Neural cell (in vitro differentiated cells): ENCODE measurements around the gene INTS14. TPM values are rescaled to one million over a fixed set of nuclear protein-coding genes. Genes with fewer than 3 reads are reported as not detected.

Experiments used
- H2AFZ ChIP-seq: fragments of 200-600, 300-800 bp; sonication (generic), shearing (Covaris generic); 2 replicates; pipeline ENCODE4 v1.6.0; 2014; ENCODE audit warnings: low read depth, mild to moderate bottlenecking, antibody characterized with exemption, low read length, moderate library complexity
- H3F3A ChIP-seq: fragments of 200-600 bp; shearing (Covaris generic); 2 replicates; pipeline ENCODE4 v1.6.1; 2016; ENCODE audit warnings: mild to moderate bottlenecking, moderate library complexity, mixed read lengths, antibody characterized with exemption, low read length; ENCODE audit not compliant: insufficient read depth, poor library complexity, severe bottlenecking
- H3K27ac ChIP-seq: fragments of 200-600, 300-800 bp; sonication (generic), shearing (Covaris generic); 2 replicates; pipeline ENCODE4 v1.5.1; 2014; ENCODE audit warnings: mild to moderate bottlenecking, low read length, moderate library complexity
- H3K27me3 ChIP-seq: fragments of 300-800, 200-600 bp; sonication (generic), shearing (Covaris generic); 2 replicates; pipeline ENCODE4 v1.6.0; 2014; ENCODE audit warnings: mild to moderate bottlenecking, low read depth, low read length, moderate library complexity; ENCODE audit not compliant: insufficient read depth
- H3K36me3 ChIP-seq: fragments of 300-800, 200-600 bp; sonication (generic), shearing (Covaris generic); 2 replicates; pipeline ENCODE4 v1.5.1; 2014; ENCODE audit warnings: mild to moderate bottlenecking, antibody characterized with exemption, low read length, moderate library complexity; ENCODE audit not compliant: insufficient read depth
- H3K4me2 ChIP-seq: fragments of 300-800, 200-600 bp; sonication (generic), shearing (Covaris generic); 2 replicates; pipeline ENCODE4 v1.6.0; 2014; ENCODE audit warnings: mild to moderate bottlenecking, low read length
- H3K4me3 ChIP-seq: fragments of 300-800, 200-600 bp; sonication (generic), shearing (Covaris generic); 2 replicates; pipeline ENCODE4 v1.5.1; 2014; ENCODE audit warnings: mild to moderate bottlenecking, low read length, moderate library complexity
- H3K79me2 ChIP-seq: fragments of 200-600 bp; shearing (Covaris generic); replicated peaks from 2 replicates; pipeline ENCODE4 v1.6.0; 2014; ENCODE audit warnings: mild to moderate bottlenecking, low read length, moderate library complexity; ENCODE audit not compliant: insufficient read depth
- H3K9ac ChIP-seq: fragments of 300-800, 200-600 bp; sonication (generic), shearing (Covaris generic); 2 replicates; pipeline ENCODE4 v1.6.1; 2016; ENCODE audit warnings: mild to moderate bottlenecking, low read length, mixed read lengths
- H3K9me2 ChIP-seq: fragments of 200-600 bp; shearing (Covaris generic); 2 replicates; pipeline ENCODE4 v1.6.1; 2016; ENCODE audit warnings: mild to moderate bottlenecking, low read length, mixed read lengths; ENCODE audit not compliant: insufficient read depth
- H3K9me3 ChIP-seq: fragments of 200-600, 300-800 bp; sonication (generic), shearing (Covaris generic); 2 replicates; pipeline ENCODE4 v1.6.1; 2016; ENCODE audit warnings: mild to moderate bottlenecking, mixed run types, low read length, moderate library complexity, mixed read lengths
- H4K20me1 ChIP-seq: fragments of 200-600 bp; shearing (Covaris generic); 2 replicates; pipeline ENCODE4 v1.6.1; 2016; ENCODE audit warnings: mild to moderate bottlenecking, mixed run types; ENCODE audit not compliant: insufficient read depth
- EP300 ChIP-seq: fragments of 450-650 bp; conservative IDR thresholded peaks from 2 replicates; pipeline ENCODE4 v1.6.1; 2014; ENCODE audit warnings: antibody characterized with exemption, mild to moderate bottlenecking, moderate library complexity; ENCODE audit not compliant: poor library complexity, severe bottlenecking
- EZH2 ChIP-seq: fragments of 200-600, 300-800 bp; shearing (Covaris generic), sonication (generic); IDR thresholded peaks from 2 replicates; pipeline ENCODE4 v1.6.1; 2014; ENCODE audit warnings: antibody characterized with exemption, low read length, borderline replicate concordance, mild to moderate bottlenecking; ENCODE audit not compliant: insufficient read depth, poor library complexity, severe bottlenecking
- MXI1 ChIP-seq: fragments of 450-650 bp; conservative IDR thresholded peaks from 2 replicates; pipeline ENCODE4 v1.6.1; 2014; ENCODE audit warnings: antibody characterized with exemption, mild to moderate bottlenecking; ENCODE audit not compliant: poor library complexity, severe bottlenecking
- POLR2AphosphoS5 ChIP-seq: IDR thresholded peaks from 2 replicates; pipeline ENCODE4 v1.6.1; 2012
- RAD21 ChIP-seq: fragments of 450-650 bp; conservative IDR thresholded peaks from 2 replicates; pipeline ENCODE4 v1.6.1; 2014; ENCODE audit warnings: antibody characterized with exemption, mild to moderate bottlenecking, moderate library complexity
- REST ChIP-seq: IDR thresholded peaks from 2 replicates; pipeline ENCODE4 v1.6.1; 2012; ENCODE audit warnings: borderline replicate concordance
- SMC3 ChIP-seq: fragments of 450-650 bp; conservative IDR thresholded peaks from 2 replicates; pipeline ENCODE4 v1.6.1; 2014; ENCODE audit warnings: antibody characterized with exemption, mild to moderate bottlenecking, moderate library complexity; ENCODE audit not compliant: poor library complexity
- TAF1 ChIP-seq: IDR thresholded peaks from 2 replicates; pipeline ENCODE4 v1.6.1; 2012; ENCODE audit warnings: low read depth
- polyA plus RNA-seq: library from polyadenylated mRNA; depleted of rRNA; stranded (reverse); fragments of >200 nt; gene quantifications from 2 replicates; pipeline ENCODE4 v1.2.3, GENCODE V29; 2014
- TF ChIP-seq, protein P1 (sequence below): fragments of 450-650 bp; IDR thresholded peaks from 2 replicates; pipeline ENCODE4 v1.5.1; 2014; ENCODE audit warnings: antibody characterized with exemption, mild to moderate bottlenecking, moderate library complexity; ENCODE audit not compliant: poor library complexity, severe bottlenecking

The INTS14 gene
- polyA plus RNA-seq, 1 donor from 2014 or later: 49.7 TPM

DNA sequence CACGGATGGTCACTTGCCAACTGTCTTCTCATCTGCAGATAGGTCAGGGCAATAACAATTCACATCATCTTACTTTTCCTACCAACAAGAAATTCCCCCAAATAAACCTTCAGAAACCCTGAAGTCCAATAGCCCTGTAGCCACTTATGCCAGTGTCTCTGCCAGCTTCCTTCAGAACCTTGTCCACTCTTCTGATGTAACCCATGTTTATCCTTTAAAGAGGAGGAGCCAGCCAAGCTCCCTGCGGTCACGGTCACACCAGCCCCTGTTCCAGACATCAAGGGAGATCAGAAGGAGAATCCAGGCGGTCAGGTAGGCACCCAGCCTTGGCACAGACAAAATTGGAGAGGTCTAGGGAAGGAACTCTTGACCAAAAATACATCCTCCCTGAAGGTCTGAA is 34.5 kb upstream of the INTS14 start:
- Histone ChIP-seq H3F3A (no peaks in the 10 kb centered on the region), H4K20me1 (no peaks in the 10 kb centered on the region), H3K4me3 (no peak overlapping the region), H3K79me2 (no peaks in the 10 kb centered on the region), H3K4me2 (no peak overlapping the region), H3K9me3 (no peaks in the 10 kb centered on the region), H3K36me3 (no peaks in the 10 kb centered on the region), H3K9me2 (no peaks in the 10 kb centered on the region), H2AFZ (no peak overlapping the region), H3K9ac (no peak overlapping the region), H3K27ac (no peak overlapping the region), H3K27me3 (no peaks in the 10 kb centered on the region)
- TF ChIP-seq MXI1 (no peak), SMC3 (no peak), POLR2AphosphoS5 (no peak), EZH2 (no peak), REST (no peak)
- TF ChIP-seq, protein P1, sequence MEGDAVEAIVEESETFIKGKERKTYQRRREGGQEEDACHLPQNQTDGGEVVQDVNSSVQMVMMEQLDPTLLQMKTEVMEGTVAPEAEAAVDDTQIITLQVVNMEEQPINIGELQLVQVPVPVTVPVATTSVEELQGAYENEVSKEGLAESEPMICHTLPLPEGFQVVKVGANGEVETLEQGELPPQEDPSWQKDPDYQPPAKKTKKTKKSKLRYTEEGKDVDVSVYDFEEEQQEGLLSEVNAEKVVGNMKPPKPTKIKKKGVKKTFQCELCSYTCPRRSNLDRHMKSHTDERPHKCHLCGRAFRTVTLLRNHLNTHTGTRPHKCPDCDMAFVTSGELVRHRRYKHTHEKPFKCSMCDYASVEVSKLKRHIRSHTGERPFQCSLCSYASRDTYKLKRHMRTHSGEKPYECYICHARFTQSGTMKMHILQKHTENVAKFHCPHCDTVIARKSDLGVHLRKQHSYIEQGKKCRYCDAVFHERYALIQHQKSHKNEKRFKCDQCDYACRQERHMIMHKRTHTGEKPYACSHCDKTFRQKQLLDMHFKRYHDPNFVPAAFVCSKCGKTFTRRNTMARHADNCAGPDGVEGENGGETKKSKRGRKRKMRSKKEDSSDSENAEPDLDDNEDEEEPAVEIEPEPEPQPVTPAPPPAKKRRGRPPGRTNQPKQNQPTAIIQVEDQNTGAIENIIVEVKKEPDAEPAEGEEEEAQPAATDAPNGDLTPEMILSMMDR: no peak

DNA sequence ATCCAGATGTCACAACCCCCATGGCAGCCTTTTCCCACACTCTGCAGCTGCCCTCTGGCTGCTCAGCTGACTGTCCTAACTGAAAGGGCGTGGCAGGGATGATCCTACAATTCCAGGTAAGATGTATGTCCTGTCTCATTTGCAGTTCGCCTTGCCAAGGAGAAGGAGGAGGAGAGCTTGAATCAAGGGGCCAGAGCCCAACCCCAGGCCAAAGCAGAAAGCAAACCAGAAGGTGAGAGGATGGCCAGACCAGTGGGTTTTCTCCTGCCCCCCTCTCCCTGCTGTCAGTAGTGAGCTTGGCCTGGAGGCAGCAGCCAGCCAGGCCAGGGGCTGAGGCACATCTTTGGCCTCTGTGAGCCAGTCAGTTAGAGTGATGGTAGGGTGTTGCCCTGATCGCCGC is 33.4 kb upstream of the INTS14 start:
- H3K36me3 ChIP-seq: no peaks in the 10 kb centered on the region
- no peaks in the 10 kb centered on the region for H3K79me2 ChIP-seq
- H3K27ac ChIP-seq: no peak overlapping the region
- H3K9me3 ChIP-seq: no peaks in the 10 kb centered on the region
- no peaks in the 10 kb centered on the region for H3K27me3 ChIP-seq
- TF ChIP-seq EZH2: no peak
- TF ChIP-seq TAF1: no peak
- TF ChIP-seq, protein P1: no peak
- TF ChIP-seq EP300: no peak
- no peak for TF ChIP-seq REST
- TF ChIP-seq SMC3: no peak
- TF ChIP-seq POLR2AphosphoS5: no peak
- no peak for TF ChIP-seq RAD21
- TF ChIP-seq MXI1: no peak
- no peak overlapping the region for H3K9ac ChIP-seq
- no peaks in the 10 kb centered on the region for H4K20me1 ChIP-seq
- no peaks in the 10 kb centered on the region for H3F3A ChIP-seq
- H3K9me2 ChIP-seq: no peaks in the 10 kb centered on the region
- no peak overlapping the region for H3K4me2 ChIP-seq
- H3K4me3 ChIP-seq: no peak overlapping the region
- no peak overlapping the region for H2AFZ ChIP-seq
